Neuron (in vitro differentiated cells): ENCODE data around the gene TDRD6.

Experiments
- H2AFZ ChIP-seq: one replicate; pipeline ENCODE4 v1.6.1; 2013; ENCODE audit warnings: low read depth, mild to moderate bottlenecking, inconsistent platforms, low read length, moderate library complexity
- H3K27me3 ChIP-seq: one replicate; pipeline ENCODE4 v1.6.1; 2013; ENCODE audit warnings: low read length; ENCODE audit not compliant: insufficient read depth
- H3K36me3 ChIP-seq: one replicate; pipeline ENCODE4 v1.6.1; 2013; ENCODE audit warnings: low read length; ENCODE audit not compliant: insufficient read depth
- H3K4me1 ChIP-seq: one replicate; pipeline ENCODE4 v1.6.1; 2013; ENCODE audit warnings: low read length; ENCODE audit not compliant: insufficient read depth
- H3K4me3 ChIP-seq: 2 replicates; pipeline ENCODE4 v1.5.1; 2013; ENCODE audit warnings: mild to moderate bottlenecking, low read length, moderate library complexity
- H3K9me3 ChIP-seq: one replicate; pipeline ENCODE4 v1.6.1; 2013; ENCODE audit warnings: low read length

Gene TDRD6

DNA sequence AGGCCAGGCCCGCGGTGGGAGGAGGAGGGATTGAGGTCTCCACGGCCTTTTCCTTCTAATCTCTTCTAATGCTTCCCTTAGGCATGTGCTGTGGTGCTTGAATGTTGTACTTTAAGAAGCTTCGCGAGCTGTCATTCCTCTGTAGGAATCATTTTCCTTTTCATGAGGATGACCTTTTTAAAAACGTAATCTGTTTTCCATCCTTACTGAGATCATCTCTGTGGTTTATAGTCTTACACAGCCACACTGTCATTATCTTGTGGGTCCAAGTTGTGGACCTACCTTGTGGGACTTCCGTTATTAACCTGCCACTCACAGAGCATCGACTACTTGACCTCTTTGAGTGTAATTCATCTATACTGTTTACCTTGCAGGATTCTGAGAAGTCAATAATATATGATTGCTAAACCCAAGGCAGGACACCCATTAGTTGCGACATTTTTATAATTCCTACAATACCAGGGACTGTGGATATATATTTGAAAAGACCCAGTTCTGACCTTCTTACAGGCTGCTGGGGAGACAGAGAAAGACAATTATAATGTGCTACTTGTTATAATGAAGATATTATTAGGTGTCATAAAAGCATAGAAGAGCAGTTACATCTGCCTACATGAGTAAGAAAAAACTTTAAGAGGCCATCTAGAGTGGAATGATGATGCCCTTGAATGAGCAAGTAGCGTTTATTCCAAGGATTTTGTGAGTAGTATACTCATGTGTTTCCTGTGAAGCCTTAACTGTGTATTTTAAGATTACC, 34.1 kb upstream of the TDRD6 start:
- Histone ChIP-seq H3K4me1 (peaks cover 11% of the 10 kb centered on the region), H2AFZ (peak overlapping the region; percentile 100), H3K4me3 (peak overlapping the region; percentile 87), H3K27me3 (peaks cover 13% of the 10 kb centered on the region), H3K9me3 (no peaks in the 10 kb centered on the region), H3K36me3 (no peaks in the 10 kb centered on the region)

DNA sequence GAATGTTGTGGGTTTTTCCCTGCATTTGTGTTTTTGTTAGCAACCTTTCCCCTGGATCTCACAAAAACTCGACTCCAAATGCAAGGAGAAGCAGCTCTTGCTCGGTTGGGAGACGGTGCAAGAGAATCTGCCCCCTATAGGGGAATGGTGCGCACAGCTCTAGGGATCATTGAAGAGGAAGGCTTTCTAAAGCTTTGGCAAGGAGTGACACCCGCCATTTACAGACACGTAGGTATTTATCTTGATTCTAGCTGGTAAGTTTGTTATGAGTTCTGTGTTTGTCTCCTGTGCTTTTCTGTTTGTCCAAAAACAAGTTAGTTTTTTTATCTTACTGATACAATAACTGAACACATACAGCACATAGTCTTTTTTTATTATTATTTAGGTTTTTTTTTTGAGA, 31.9 kb upstream of the TDRD6 start:
- Histone ChIP-seq H2AFZ (no peak overlapping the region), H3K4me1 (peaks cover 11% of the 10 kb centered on the region), H3K36me3 (no peaks in the 10 kb centered on the region)

DNA sequence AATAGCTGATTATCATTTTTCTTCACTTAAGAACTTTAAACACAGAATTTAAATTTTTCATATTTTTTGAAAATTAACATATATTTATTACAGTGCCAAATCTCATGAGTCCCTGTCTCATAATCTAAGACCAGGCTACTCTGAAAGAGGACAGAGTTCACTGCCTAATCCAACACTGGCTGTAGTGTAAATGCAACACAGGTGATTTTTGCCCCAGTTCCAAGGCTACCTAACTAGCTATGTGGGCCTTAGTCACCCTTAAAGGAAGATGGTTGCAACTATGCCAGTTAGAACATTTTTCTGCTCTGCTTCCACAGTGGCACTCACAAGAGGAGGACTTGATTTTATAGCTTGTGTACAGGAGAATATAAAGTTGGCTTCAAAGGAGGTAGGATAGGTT, 30.0 kb upstream of the TDRD6 start:
- H3K27me3 ChIP-seq = peaks cover 13% of the 10 kb centered on the region
- no peaks in the 10 kb centered on the region for H3K36me3 ChIP-seq
- peaks cover 4% of the 10 kb centered on the region for H3K4me1 ChIP-seq
- H2AFZ ChIP-seq = no peak overlapping the region
- no peaks in the 10 kb centered on the region for H3K9me3 ChIP-seq
- no peak overlapping the region for H3K4me3 ChIP-seq

More for the DNA sequence above, 31.9 kb upstream of the TDRD6 start:
- Histone ChIP-seq H3K27me3 (peaks cover 13% of the 10 kb centered on the region), H3K4me3 (no peak overlapping the region), H3K9me3 (no peaks in the 10 kb centered on the region)

- no peak overlapping the region for H2AFZ ChIP-seq
- no peaks in the 10 kb centered on the region for H3K27me3 ChIP-seq
- no peaks in the 10 kb centered on the region for H3K9me3 ChIP-seq
- no peaks in the 10 kb centered on the region for H3K4me1 ChIP-seq
- H3K4me3 ChIP-seq = no peak overlapping the region
- no peaks in the 10 kb centered on the region for H3K36me3 ChIP-seq
Observed at GRCh38 chr6:46661483-46661882, 26.2 kb upstream of the TDRD6 start.

DNA sequence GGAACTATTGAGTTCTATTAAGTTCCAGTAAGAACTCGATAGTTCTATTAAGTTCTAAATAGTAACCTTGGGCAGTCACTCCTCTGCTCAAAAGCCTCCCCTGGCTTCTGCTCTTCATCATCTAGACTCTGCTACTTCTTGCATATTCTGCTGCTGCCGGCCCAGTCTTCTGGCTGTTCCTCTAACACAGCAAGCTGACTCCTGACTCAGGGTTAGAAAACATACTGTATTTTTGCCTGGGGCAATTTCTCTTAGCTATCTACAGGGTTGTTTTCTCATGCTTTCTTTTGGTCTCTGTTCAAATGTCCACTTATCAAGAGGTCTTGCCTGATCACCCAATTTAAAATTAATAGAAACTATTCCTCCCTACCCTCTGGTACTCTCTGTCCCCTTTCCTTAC, 20.3 kb upstream of the TDRD6 start:
- Histone ChIP-seq H2AFZ (no peak overlapping the region), H3K9me3 (no peaks in the 10 kb centered on the region), H3K4me3 (no peak overlapping the region), H3K27me3 (no peaks in the 10 kb centered on the region), H3K4me1 (no peaks in the 10 kb centered on the region), H3K36me3 (no peaks in the 10 kb centered on the region)

GRCh38 chr6:46674410-46674809, 13.3 kb upstream of the TDRD6 start:
- Histone ChIP-seq H3K27me3 (no peaks in the 10 kb centered on the region), H2AFZ (no peak overlapping the region), H3K4me3 (no peak overlapping the region), H3K4me1 (no peaks in the 10 kb centered on the region), H3K36me3 (no peaks in the 10 kb centered on the region), H3K9me3 (no peaks in the 10 kb centered on the region)

- Histone ChIP-seq H2AFZ (no peak overlapping the region), H3K9me3 (no peaks in the 10 kb centered on the region), H3K27me3 (no peaks in the 10 kb centered on the region), H3K36me3 (no peaks in the 10 kb centered on the region), H3K4me1 (no peaks in the 10 kb centered on the region), H3K4me3 (no peak overlapping the region)
Observed at GRCh38 chr6:46676604-46677313, 10.9 kb upstream of the TDRD6 start.

- H3K27me3 ChIP-seq = no peaks in the 10 kb centered on the region
- H3K9me3 ChIP-seq = no peaks in the 10 kb centered on the region
- H2AFZ ChIP-seq = no peak overlapping the region
- H3K4me3 ChIP-seq = no peak overlapping the region
- H3K4me1 ChIP-seq = no peaks in the 10 kb centered on the region
- no peaks in the 10 kb centered on the region for H3K36me3 ChIP-seq
Observed at GRCh38 chr6:46677314-46677654, 10.4 kb upstream of the TDRD6 start.

GRCh38 chr6:46684771-46685170, 2.9 kb upstream of the TDRD6 start:
- H2AFZ ChIP-seq = no peak overlapping the region
- no peaks in the 10 kb centered on the region for H3K36me3 ChIP-seq
- no peaks in the 10 kb centered on the region for H3K27me3 ChIP-seq
- no peak overlapping the region for H3K4me3 ChIP-seq
- no peaks in the 10 kb centered on the region for H3K4me1 ChIP-seq
- H3K9me3 ChIP-seq = no peaks in the 10 kb centered on the region

DNA sequence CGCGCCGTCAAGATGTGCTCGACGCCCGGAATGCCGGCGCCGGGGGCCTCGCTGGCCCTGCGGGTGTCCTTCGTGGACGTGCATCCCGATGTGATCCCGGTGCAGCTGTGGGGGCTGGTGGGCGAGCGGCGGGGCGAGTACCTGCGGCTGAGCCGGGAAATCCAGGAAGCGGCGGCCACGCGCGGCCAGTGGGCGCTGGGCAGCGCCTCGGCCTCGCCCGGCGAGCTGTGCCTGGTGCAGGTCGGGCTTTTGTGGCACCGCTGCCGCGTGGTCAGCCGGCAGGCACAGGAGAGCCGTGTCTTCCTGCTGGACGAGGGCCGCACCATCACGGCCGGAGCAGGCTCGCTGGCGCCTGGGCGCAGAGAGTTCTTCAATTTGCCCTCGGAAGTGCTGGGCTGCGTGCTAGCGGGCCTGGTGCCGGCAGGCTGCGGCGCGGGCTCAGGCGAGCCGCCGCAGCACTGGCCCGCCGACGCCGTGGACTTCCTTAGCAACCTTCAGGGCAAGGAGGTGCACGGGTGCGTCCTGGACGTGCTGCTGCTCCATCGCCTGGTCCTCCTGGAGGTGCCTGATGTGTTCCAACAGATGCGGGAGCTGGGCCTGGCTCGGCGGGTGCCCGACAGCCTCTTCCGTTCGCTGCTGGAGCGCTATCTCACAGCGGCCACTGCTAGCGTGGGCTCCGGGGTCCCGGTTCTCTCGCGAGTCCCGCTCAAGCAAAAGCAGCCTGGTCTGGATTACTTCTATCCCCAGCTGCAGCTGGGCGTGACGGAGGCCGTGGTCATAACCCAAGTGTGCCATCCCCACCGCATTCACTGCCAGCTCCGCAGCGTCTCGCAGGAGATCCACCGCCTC, 656 bp downstream of the TDRD6 start:
- H3K27me3 ChIP-seq = no peaks in the 10 kb centered on the region
- no peak overlapping the region for H2AFZ ChIP-seq
- H3K4me3 ChIP-seq = no peak overlapping the region
- no peaks in the 10 kb centered on the region for H3K9me3 ChIP-seq
- H3K36me3 ChIP-seq = no peaks in the 10 kb centered on the region
- H3K4me1 ChIP-seq = no peaks in the 10 kb centered on the region

DNA sequence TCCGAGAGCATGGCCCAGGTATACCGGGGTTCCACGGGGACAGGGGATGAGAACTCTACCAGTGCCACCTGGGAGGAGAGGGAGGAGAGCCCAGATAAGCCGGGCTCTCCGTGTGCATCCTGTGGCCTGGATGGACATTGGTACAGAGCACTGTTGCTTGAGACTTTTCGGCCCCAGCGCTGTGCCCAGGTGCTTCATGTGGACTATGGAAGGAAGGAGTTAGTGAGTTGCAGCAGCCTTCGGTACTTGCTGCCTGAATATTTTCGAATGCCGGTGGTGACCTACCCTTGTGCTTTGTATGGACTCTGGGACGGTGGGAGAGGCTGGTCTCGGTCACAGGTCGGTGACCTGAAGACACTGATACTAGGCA, 1.3 kb downstream of the TDRD6 start:
- no peaks in the 10 kb centered on the region for H3K9me3 ChIP-seq

GRCh38 chr6:46689657-46690056, 2.0 kb downstream of the TDRD6 start:
- Histone ChIP-seq H3K4me1 (no peaks in the 10 kb centered on the region), H3K36me3 (no peaks in the 10 kb centered on the region), H2AFZ (no peak overlapping the region), H3K9me3 (no peaks in the 10 kb centered on the region), H3K27me3 (no peaks in the 10 kb centered on the region), H3K4me3 (no peak overlapping the region)

More for the DNA sequence above, 1.3 kb downstream of the TDRD6 start:
- no peaks in the 10 kb centered on the region for H3K4me1 ChIP-seq
- H3K27me3 ChIP-seq = no peaks in the 10 kb centered on the region
- no peak overlapping the region for H3K4me3 ChIP-seq
- no peaks in the 10 kb centered on the region for H3K36me3 ChIP-seq
- no peak overlapping the region for H2AFZ ChIP-seq

GRCh38 chr6:46690141-46690755, 2.6 kb downstream of the TDRD6 start:
- no peak overlapping the region for H2AFZ ChIP-seq
- no peak overlapping the region for H3K4me3 ChIP-seq
- no peaks in the 10 kb centered on the region for H3K36me3 ChIP-seq
- no peaks in the 10 kb centered on the region for H3K4me1 ChIP-seq
- H3K27me3 ChIP-seq = no peaks in the 10 kb centered on the region
- no peaks in the 10 kb centered on the region for H3K9me3 ChIP-seq
